ENCODE measurements around the gene KLHL17. TPM values are rescaled to one million over a fixed set of nuclear protein-coding genes. Genes with fewer than 3 reads are reported as not detected.
"Not testable (repeated sequence)": the region's sequence is repeated elsewhere in the genome, so short reads cannot be mapped to it uniquely, and the experiment has no call there.

The KLHL17 gene
- total RNA-seq, 1 donor from 2014 or later = 15.1 TPM

- no peak for TF ChIP-seq CTCF (IDR thresholded peaks at IDR 0.05)
- H3K27me3 Mint-ChIP-seq = peaks cover 3% of the 10 kb centered on the region
- H3K27ac Mint-ChIP-seq = no peak overlapping the region
- peaks cover 42% of the 10 kb centered on the region for H3K36me3 Mint-ChIP-seq (ENCODE audit: low read depth)
- intact Hi-C loops (cut with micrococcal nuclease) = loop anchor here (5.0 kb wide), 1 partner anchor 37 kb away; no protein-coding TSS in a partner anchor
- peaks cover 11% of the 10 kb centered on the region for H3K4me1 Mint-ChIP-seq
- H3K4me3 Mint-ChIP-seq = no peak overlapping the region
- H3K9me3 Mint-ChIP-seq = no peaks in the 10 kb centered on the region
- ChIA-PET CTCF (no interaction called here), POLR2A (no interaction called here)
- DNase-seq (no peak), ATAC-seq (ENCODE audit: low read depth) (no peak)
These were observed 15.8 kb upstream of the KLHL17 start for GRCh38 chr1:944341-945325.

GRCh38 chr1:945688-946556 lies 14.5 kb upstream of the KLHL17 start:
- ChIA-PET POLR2A (no interaction called here), CTCF (no interaction called here)
- DNase-seq (no peak), ATAC-seq (ENCODE audit: low read depth) (no peak)
- Mint-ChIP-seq H3K36me3 (ENCODE audit: low read depth) (peaks cover 55% of the 10 kb centered on the region), H3K9me3 (no peaks in the 10 kb centered on the region), H3K4me3 (no peak overlapping the region), H3K4me1 (peaks cover 7% of the 10 kb centered on the region), H3K27me3 (peaks cover 3% of the 10 kb centered on the region), H3K27ac (no peak overlapping the region)
- TF ChIP-seq CTCF (IDR thresholded peaks at IDR 0.05) = no peak
- intact Hi-C loops (cut with micrococcal nuclease) = no loop called here

GRCh38 chr1:946811-947210 lies 13.6 kb upstream of the KLHL17 start:
- DNase-seq; intact Hi-C loops (cut with micrococcal nuclease); ATAC-seq (ENCODE audit: low read depth); H3K4me1 Mint-ChIP-seq; CTCF ChIA-PET; H3K27ac Mint-ChIP-seq; POLR2A ChIA-PET; H3K4me3 Mint-ChIP-seq; H3K27me3 Mint-ChIP-seq; H3K9me3 Mint-ChIP-seq: not testable (repeated sequence)
- peaks cover 64% of the 10 kb centered on the region for H3K36me3 Mint-ChIP-seq (ENCODE audit: low read depth)

GRCh38 chr1:947958-948357 lies 12.4 kb upstream of the KLHL17 start:
- H3K4me1 Mint-ChIP-seq = peaks cover 2% of the 10 kb centered on the region
- DNase-seq = no peak
- no peak overlapping the region for H3K27ac Mint-ChIP-seq
- ChIA-PET CTCF (no interaction called here), POLR2A (no interaction called here)
- peaks cover 73% of the 10 kb centered on the region for H3K36me3 Mint-ChIP-seq (ENCODE audit: low read depth)
- no peaks in the 10 kb centered on the region for H3K27me3 Mint-ChIP-seq
- no peaks in the 10 kb centered on the region for H3K9me3 Mint-ChIP-seq
- no peak overlapping the region for H3K4me3 Mint-ChIP-seq
- TF ChIP-seq CTCF (IDR thresholded peaks at IDR 0.05) = no peak
- no peak for ATAC-seq (ENCODE audit: low read depth)
- intact Hi-C loops (cut with micrococcal nuclease) = no loop called here

GRCh38 chr1:950268-950667 lies 10.1 kb upstream of the KLHL17 start:
- H3K4me1 Mint-ChIP-seq = peaks cover under 1% of the 10 kb centered on the region
- CTCF ChIA-PET = no interaction called here
- no peak for TF ChIP-seq CTCF (IDR thresholded peaks at IDR 0.05)
- H3K36me3 Mint-ChIP-seq (ENCODE audit: low read depth) = peaks cover 89% of the 10 kb centered on the region
- POLR2A ChIA-PET = no interaction called here
- no peak overlapping the region for H3K27ac Mint-ChIP-seq
- intact Hi-C loops (cut with micrococcal nuclease) = no loop called here
- H3K27me3 Mint-ChIP-seq = no peaks in the 10 kb centered on the region
- H3K4me3 Mint-ChIP-seq = no peak overlapping the region
- H3K9me3 Mint-ChIP-seq = no peaks in the 10 kb centered on the region
- ATAC-seq (ENCODE audit: low read depth) (no peak), DNase-seq (no peak)
